HepG2 (cell line): ENCODE measurements around the gene DDX18. TPM values are rescaled to one million over a fixed set of nuclear protein-coding genes. Genes with fewer than 3 reads are reported as not detected.

Experiments
- FOXM1 ChIP-seq: sonication (generic); formaldehyde crosslinking; IDR thresholded peaks from 2 replicates; pipeline ENCODE4 v1.5.0; 2020; ENCODE audit warnings: missing genetic modification reagents
- GTF2F1 ChIP-seq: fragments of 150-350 bp; IDR thresholded peaks from 2 replicates; pipeline ENCODE4 v1.6.1; 2014; ENCODE audit warnings: low read length
- HES4 ChIP-seq: sonication (generic); formaldehyde crosslinking; IDR thresholded peaks from 2 replicates; pipeline ENCODE4 v1.9.0; 2021; ENCODE audit warnings: mild to moderate bottlenecking, missing genetic modification reagents, borderline replicate concordance
- HOXA7 ChIP-seq: sonication (generic); formaldehyde crosslinking; IDR thresholded peaks from 2 replicates; pipeline ENCODE4 v1.8.1; 2022; ENCODE audit warnings: mild to moderate bottlenecking, missing genetic modification reagents, moderate library complexity
- KAT7 ChIP-seq: IDR thresholded peaks from 2 replicates; pipeline ENCODE4 v1.6.1; 2018; ENCODE audit warnings: borderline replicate concordance, missing compliant biosample characterization
- KLF16 ChIP-seq, 2 experiments: sonication (generic) in 1 of 2; formaldehyde crosslinking in 1 of 2; IDR thresholded peaks; 2 replicates each; pipeline versions ENCODE4 v1.6.1 to v1.8.0; 2016 to 2023; ENCODE audit warnings: missing genetic modification reagents in 2 of 2, missing compliant biosample characterization in 1 of 2
- NCOA2 ChIP-seq: sonication (generic); formaldehyde crosslinking; IDR thresholded peaks from 2 replicates; pipeline ENCODE4 v1.8.0; 2022; ENCODE audit warnings: inconsistent platforms
- NCOR1 ChIP-seq: fragments of 200-600 bp; sonication (generic); IDR thresholded peaks from 2 replicates; pipeline ENCODE4 v1.7.0; 2017; ENCODE audit warnings: antibody characterized with exemption, low read length, borderline replicate concordance
- SP140L ChIP-seq: sonication (generic); formaldehyde crosslinking; IDR thresholded peaks from 2 replicates; pipeline ENCODE4 v1.4.0; 2020; ENCODE audit warnings: missing genetic modification reagents, borderline replicate concordance
- YEATS4 ChIP-seq: sonication (generic); formaldehyde crosslinking; IDR thresholded peaks from 2 replicates; pipeline ENCODE4 v1.4.0; 2020; ENCODE audit warnings: missing genetic modification reagents, borderline replicate concordance
- ZNF160 ChIP-seq: sonication (generic); formaldehyde crosslinking; IDR thresholded peaks from 2 replicates; pipeline ENCODE4 v1.8.0; 2022; ENCODE audit warnings: mild to moderate bottlenecking, inconsistent platforms, missing genetic modification reagents
- ZNF296 ChIP-seq: sonication (generic); formaldehyde crosslinking; conservative IDR thresholded peaks from 2 replicates; pipeline ENCODE4 v1.5.0; 2020; ENCODE audit warnings: mild to moderate bottlenecking, missing genetic modification reagents
- ZNF337 ChIP-seq: sonication (generic); formaldehyde crosslinking; IDR thresholded peaks from 2 replicates; pipeline ENCODE4 v1.5.1; 2020; ENCODE audit warnings: missing genetic modification reagents, low read depth, mild to moderate bottlenecking, borderline replicate concordance
- ZNF382 ChIP-seq: sonication (generic); formaldehyde crosslinking; IDR thresholded peaks from 2 replicates; pipeline ENCODE4 v1.5.0; 2020; ENCODE audit warnings: missing genetic modification reagents, mild to moderate bottlenecking, borderline replicate concordance
- ZNF782 ChIP-seq: sonication (generic); formaldehyde crosslinking; IDR thresholded peaks from 2 replicates; pipeline ENCODE4 v1.4.0; 2020; ENCODE audit warnings: missing genetic modification reagents, mild to moderate bottlenecking, borderline replicate concordance
- ZNF790 ChIP-seq: sonication (generic); formaldehyde crosslinking; IDR thresholded peaks from 2 replicates; pipeline ENCODE4 v1.8.0; 2022; ENCODE audit warnings: missing genetic modification reagents, mild to moderate bottlenecking, borderline replicate concordance
- ZNF839 ChIP-seq: sonication (generic); formaldehyde crosslinking; IDR thresholded peaks from 2 replicates; pipeline ENCODE4 v1.4.0; 2020; ENCODE audit warnings: missing genetic modification reagents, mild to moderate bottlenecking, borderline replicate concordance
- polyA plus RNA-seq, 8 experiments: library from polyadenylated mRNA; depleted of rRNA in 3 of 8; stranded (reverse) in 7 of 8; unstranded in 1 of 8; fragments of >200 nt; fragmentation: Illumina TruSeq in 4 of 8; extraction: Trizol in 4 of 8; gene quantifications; 2 replicates each; pipeline versions ENCODE4 v1.2.1 to v1.2.3, GENCODE V29; 2011 to 2016; ENCODE audit warnings: low read depth in 4 of 8, missing spikeins in 1 of 8, mixed read lengths in 1 of 8; ENCODE audit not compliant: insufficient read depth in 1 of 8
- total RNA-seq, 5 experiments: library from RNA; depleted of rRNA; stranded (reverse); fragments of >200 nt; fragmentation: Illumina TruSeq; extraction: Trizol; gene quantifications; 2 replicates each; pipeline ENCODE4 v1.2.3, GENCODE V29; 2016; ENCODE audit warnings: low read depth in 1 of 5
- TF ChIP-seq, protein P1 (sequence below): IDR thresholded peaks from 2 replicates; pipeline ENCODE4 v1.6.1; 2016; ENCODE audit warnings: missing biosample characterization, missing genetic modification reagents, low read depth
- TF ChIP-seq, protein P2 (sequence below): sonication (generic); formaldehyde crosslinking; IDR thresholded peaks from 2 replicates; pipeline ENCODE4 v1.8.0; 2023; ENCODE audit warnings: mild to moderate bottlenecking, missing genetic modification reagents
- TF ChIP-seq, protein P3 (sequence below): sonication (generic); formaldehyde crosslinking; IDR thresholded peaks from 2 replicates; pipeline ENCODE4 v1.8.0; 2022; ENCODE audit warnings: mild to moderate bottlenecking, missing genetic modification reagents, borderline replicate concordance
- TF ChIP-seq, protein P4 (sequence below): sonication (generic); formaldehyde crosslinking; IDR thresholded peaks from 2 replicates; pipeline ENCODE4 v1.9.0; 2022; ENCODE audit warnings: low read depth, missing genetic modification reagents

The DDX18 gene
- total and polyA plus RNA-seq, 2 of the 13 experiments (the other 11 are each of a cell fraction or from before 2014, with no cell fraction given): 64.0 to 134 TPM

DNA sequence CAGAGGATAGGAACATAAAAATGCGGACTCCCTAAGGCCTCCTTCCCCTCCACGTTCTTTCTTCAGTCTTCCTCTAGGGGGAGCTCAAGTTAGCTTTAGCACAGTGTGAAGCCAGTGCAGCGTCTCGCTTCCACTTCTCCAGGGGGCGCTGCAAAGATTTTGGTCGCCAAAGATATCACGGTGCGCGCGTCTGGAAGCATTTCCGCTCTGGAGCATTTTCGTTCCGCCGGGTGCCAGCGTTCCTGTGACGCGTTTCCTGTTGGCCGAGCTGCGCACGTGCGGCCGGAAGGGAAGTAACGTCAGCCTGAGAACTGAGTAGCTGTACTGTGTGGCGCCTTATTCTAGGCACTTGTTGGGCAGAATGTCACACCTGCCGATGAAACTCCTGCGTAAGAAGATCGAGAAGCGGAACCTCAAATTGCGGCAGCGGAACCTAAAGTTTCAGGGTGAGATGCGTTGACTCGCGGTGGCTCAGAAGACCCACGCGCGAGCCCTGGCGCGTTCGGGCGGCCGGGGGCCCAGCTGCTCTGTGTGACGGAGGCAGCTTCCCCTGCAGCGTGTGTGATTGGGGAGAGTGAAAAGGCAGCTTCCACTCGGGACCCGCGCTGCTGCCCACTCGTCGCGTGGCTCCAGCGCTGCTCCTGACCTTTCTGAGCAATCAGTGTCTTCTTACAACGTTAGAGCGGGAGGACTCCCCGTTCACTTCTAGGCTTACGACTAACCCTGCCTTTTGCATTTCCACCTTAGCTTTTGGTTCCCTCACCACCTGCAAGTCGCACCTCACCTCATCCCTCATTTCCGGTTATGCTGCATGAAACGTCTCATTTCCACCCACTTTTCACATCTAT is at the start of gene DDX18 (continued):
- TF ChIP-seq, protein P1, sequence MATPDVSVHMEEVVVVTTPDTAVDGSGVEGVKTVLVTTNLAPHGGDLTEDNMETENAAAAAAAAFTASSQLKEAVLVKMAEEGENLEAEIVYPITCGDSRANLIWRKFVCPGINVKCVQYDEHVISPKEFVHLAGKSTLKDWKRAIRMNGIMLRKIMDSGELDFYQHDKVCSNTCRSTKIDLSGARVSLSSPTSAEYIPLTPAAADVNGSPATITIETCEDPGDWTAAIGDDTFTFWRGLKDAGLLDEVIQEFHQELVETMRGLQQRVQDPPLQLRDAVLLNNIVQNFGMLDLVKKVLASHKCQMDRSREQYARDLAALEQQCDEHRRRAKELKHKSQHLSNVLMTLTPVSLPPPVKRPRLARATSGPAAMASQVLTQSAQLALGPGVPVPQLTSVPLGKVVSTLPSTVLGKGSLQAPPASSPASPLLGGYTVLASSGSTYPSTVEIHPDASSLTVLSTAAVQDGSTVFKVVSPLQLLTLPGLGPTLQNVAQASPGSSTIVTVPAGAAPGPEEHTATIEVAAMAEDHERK (CRISPR knock-in tag): peak; percentile 84
- TF ChIP-seq ZNF337 (peak; percentile 97), HOXA7 (CRISPR knock-in tag) (peak; percentile 40; the same call in 1 of the 2 replicates), ZNF296 (no peak), ZNF782 (peak; percentile 86; the same call in 1 of the 2 replicates), ZNF839 (CRISPR knock-in tag) (no peak), NCOA2 (CRISPR knock-in tag) (peak; percentile 79), HES4 (CRISPR knock-in tag) (no peak), GTF2F1 (no peak), NCOR1 (no peak; the same call in 1 of the 2 replicates), YEATS4 (CRISPR knock-in tag) (peak; percentile 96), ZNF382 (CRISPR knock-in tag) (no peak), ZNF790 (CRISPR knock-in tag) (no peak), SP140L (CRISPR knock-in tag) (peak; percentile 96), FOXM1 (CRISPR knock-in tag) (no peak), KAT7 (CRISPR knock-in tag) (peak; percentile 94; the same call in 1 of the 2 replicates), ZNF160 (CRISPR knock-in tag) (0 out of 2 replicates have a peak, but pooled peaks have one; percentile 85), KLF16 (CRISPR knock-in tag; IDR thresholded peaks at IDR 0.05) (peak in 1 of 2 experiments; percentile 97; a peak in 2 of 4 replicates)
- TF ChIP-seq, protein P2, sequence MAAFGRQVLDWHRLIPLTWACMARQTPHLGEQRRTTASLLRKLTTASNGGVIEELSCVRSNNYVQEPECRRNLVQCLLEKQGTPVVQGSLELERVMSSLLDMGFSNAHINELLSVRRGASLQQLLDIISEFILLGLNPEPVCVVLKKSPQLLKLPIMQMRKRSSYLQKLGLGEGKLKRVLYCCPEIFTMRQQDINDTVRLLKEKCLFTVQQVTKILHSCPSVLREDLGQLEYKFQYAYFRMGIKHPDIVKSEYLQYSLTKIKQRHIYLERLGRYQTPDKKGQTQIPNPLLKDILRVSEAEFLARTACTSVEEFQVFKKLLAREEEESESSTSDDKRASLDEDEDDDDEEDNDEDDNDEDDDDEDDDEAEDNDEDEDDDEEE (CRISPR knock-in tag): peak; percentile 45; the same call in 1 of the 2 replicates
- TF ChIP-seq, protein P3, sequence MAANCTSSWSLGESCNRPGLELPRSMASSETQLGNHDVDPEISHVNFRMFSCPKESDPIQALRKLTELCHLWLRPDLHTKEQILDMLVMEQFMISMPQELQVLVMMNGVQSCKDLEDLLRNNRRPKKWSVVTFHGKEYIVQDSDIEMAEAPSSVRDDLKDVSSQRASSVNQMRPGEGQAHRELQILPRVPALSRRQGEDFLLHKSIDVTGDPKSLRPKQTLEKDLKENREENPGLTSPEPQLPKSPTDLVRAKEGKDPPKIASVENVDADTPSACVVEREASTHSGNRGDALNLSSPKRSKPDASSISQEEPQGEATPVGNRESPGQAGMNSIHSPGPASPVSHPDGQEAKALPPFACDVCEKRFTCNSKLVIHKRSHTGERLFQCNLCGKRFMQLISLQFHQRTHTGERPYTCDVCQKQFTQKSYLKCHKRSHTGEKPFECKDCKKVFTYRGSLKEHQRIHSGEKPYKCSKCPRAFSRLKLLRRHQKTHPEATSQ: peak; percentile 91; the same call in 1 of the 2 replicates
- TF ChIP-seq, protein P4, sequence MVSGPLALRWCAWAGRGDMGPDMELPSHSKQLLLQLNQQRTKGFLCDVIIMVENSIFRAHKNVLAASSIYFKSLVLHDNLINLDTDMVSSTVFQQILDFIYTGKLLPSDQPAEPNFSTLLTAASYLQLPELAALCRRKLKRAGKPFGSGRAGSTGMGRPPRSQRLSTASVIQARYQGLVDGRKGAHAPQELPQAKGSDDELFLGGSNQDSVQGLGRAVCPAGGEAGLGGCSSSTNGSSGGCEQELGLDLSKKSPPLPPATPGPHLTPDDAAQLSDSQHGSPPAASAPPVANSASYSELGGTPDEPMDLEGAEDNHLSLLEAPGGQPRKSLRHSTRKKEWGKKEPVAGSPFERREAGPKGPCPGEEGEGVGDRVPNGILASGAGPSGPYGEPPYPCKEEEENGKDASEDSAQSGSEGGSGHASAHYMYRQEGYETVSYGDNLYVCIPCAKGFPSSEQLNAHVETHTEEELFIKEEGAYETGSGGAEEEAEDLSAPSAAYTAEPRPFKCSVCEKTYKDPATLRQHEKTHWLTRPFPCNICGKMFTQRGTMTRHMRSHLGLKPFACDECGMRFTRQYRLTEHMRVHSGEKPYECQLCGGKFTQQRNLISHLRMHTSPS (CRISPR knock-in tag): no peak; the same call in 1 of the 2 replicates
